Measurements from ENCODE around the gene KCNJ4.

KCNJ4 gene

GRCh38 chr22:38419858-38420160 is 35.2 kb downstream of the KCNJ4 start:
- TF ChIP-seq GLI2 (tag by site-specific recombination; IDR thresholded peaks at IDR 0.05; ENCODE audit: borderline replicate concordance, low read depth) (no peak), EGR2 (tag by site-specific recombination; IDR thresholded peaks at IDR 0.05; ENCODE audit: low read depth) (0 out of 2 replicates have a peak, but pooled peaks have one; percentile 5), ZNF623 (tag by site-specific recombination; IDR thresholded peaks at IDR 0.05) (no peak), ZFHX2 (tag by site-specific recombination; conservative IDR thresholded peaks at IDR 0.05) (0 out of 2 replicates have a peak, but pooled peaks have one; percentile 6), ZEB2 (tag by site-specific recombination; IDR thresholded peaks at IDR 0.05) (no peak), ZNF416 (tag by site-specific recombination; IDR thresholded peaks at IDR 0.05) (no peak), KLF8 (tag by site-specific recombination; IDR thresholded peaks at IDR 0.05) (no peak), ZNF792 (tag by site-specific recombination; IDR thresholded peaks at IDR 0.05) (no peak), ZNF48 (tag by site-specific recombination; IDR thresholded peaks at IDR 0.05) (no peak)
- H3K27ac ChIP-seq (ENCODE audit: extremely low read depth, low read depth, low read length): no peak overlapping the region

GRCh38 chr22:38419121-38419857 is 35.7 kb downstream of the KCNJ4 start:
- Histone ChIP-seq H3K9me3 (ENCODE audit: control insufficient read depth, insufficient read depth, low read depth, low read length) (no peaks in the 10 kb centered on the region), H3K36me3 (ENCODE audit: control insufficient read depth in 2 of 2, insufficient read depth in 1 of 2, low read length in 2 of 2) (no peaks in the 10 kb centered on the region), H3K4me1 (ENCODE audit: control insufficient read depth, insufficient read depth, low read length) (no peaks in the 10 kb centered on the region), H3K4me3 (ENCODE audit: low read depth, low read length) (no peak overlapping the region), H3K27ac (ENCODE audit: extremely low read depth, low read depth, low read length) (no peak overlapping the region)
- no peak for TF ChIP-seq ZNF266 (tag by site-specific recombination; IDR thresholded peaks at IDR 0.05; ENCODE audit: low read depth)
- 0 out of 2 replicates have a peak, but pooled peaks have one; percentile 38 for TF ChIP-seq ZNF341 (tag by site-specific recombination; IDR thresholded peaks at IDR 0.05; ENCODE audit: low read depth)
- peak; percentile 76 for TF ChIP-seq SCRT2 (tag by site-specific recombination; IDR thresholded peaks at IDR 0.05)
- TF ChIP-seq, protein P1, sequence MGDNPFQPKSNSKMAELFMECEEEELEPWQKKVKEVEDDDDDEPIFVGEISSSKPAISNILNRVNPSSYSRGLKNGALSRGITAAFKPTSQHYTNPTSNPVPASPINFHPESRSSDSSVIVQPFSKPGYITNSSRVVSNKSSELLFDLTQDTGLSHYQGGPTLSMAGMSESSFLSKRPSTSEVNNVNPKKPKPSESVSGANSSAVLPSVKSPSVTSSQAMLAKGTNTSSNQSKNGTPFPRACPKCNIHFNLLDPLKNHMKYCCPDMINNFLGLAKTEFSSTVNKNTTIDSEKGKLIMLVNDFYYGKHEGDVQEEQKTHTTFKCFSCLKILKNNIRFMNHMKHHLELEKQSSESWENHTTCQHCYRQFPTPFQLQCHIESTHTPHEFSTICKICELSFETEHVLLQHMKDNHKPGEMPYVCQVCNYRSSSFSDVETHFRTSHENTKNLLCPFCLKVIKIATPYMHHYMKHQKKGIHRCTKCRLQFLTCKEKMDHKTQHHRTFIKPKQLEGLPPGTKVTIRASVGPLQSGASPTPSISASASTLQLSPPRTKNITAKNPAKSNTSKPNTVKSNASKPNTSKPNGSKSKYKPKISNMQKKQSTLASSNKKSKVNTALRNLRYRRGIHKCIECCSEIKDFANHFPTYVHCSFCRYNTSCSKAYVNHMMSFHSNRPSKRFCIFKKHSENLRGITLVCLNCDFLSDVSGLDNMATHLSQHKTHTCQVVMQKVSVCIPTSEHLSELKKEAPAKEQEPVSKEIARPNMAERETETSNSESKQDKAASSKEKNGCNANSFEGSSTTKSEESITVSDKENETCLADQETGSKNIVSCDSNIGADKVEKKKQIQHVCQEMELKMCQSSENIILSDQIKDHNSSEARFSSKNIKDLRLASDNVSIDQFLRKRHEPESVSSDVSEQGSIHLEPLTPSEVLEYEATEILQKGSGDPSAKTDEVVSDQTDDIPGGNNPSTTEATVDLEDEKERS (tag by site-specific recombination; IDR thresholded peaks at IDR 0.05): no peak
- ChIA-PET POLR2A (no interaction called here), CTCF (interaction anchor here (0.8 to 0.9 kb wide), 2 partner anchors 15 to 112 kb away, joined by 3 read pairs; no protein-coding TSS in a partner anchor)

More at GRCh38 chr22:38419858-38420160, 35.2 kb downstream of the KCNJ4 start:
- Histone ChIP-seq H3K4me1 (ENCODE audit: control insufficient read depth, insufficient read depth, low read length) (no peaks in the 10 kb centered on the region), H3K4me3 (ENCODE audit: low read depth, low read length) (no peak overlapping the region), H3K9me3 (ENCODE audit: control insufficient read depth, insufficient read depth, low read depth, low read length) (no peaks in the 10 kb centered on the region), H3K36me3 (ENCODE audit: control insufficient read depth in 2 of 2, insufficient read depth in 1 of 2, low read length in 2 of 2) (no peaks in the 10 kb centered on the region)
- ChIA-PET CTCF (interaction anchor here (1.4 kb wide), 1 partner anchor 8 kb away, joined by 3 read pairs; no protein-coding TSS in a partner anchor), POLR2A (interaction anchor here (0.8 kb wide), 1 partner anchor 17 kb away, joined by 3 read pairs; no protein-coding TSS in a partner anchor)

DNA sequence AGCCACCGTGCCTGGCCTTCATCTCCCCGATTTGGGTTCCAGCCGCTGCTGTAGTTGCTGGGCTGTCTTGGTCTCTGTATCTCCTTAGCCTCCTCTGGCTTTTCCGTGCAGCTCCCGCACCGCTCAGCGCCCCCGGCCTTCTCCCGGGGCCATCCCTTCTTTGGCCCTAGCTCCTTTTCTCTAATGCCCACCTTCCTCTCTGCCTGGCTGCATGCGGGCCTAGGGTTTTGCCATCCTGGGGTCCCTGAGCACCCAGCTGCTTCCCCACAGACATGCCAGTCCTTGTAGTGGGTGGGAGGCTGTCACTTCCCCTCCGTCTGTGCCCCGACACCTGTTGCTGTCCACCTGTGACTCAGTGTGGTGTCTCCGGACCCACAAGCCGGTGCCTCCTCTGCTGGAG is 36.4 kb downstream of the KCNJ4 start:
- POLR2A ChIA-PET: no interaction called here

More for the DNA sequence above, 36.4 kb downstream of the KCNJ4 start:
- no peak overlapping the region for H3K27ac ChIP-seq (ENCODE audit: extremely low read depth, low read depth, low read length)
- no peak overlapping the region for H3K4me3 ChIP-seq (ENCODE audit: low read depth, low read length)
- no peaks in the 10 kb centered on the region for H3K9me3 ChIP-seq (ENCODE audit: control insufficient read depth, insufficient read depth, low read depth, low read length)
- no peaks in the 10 kb centered on the region for H3K4me1 ChIP-seq (ENCODE audit: control insufficient read depth, insufficient read depth, low read length)
- CTCF ChIA-PET: interaction anchor here (0.5 to 0.9 kb wide), 3 partner anchors 16 to 113 kb away, joined by 3 read pairs; no protein-coding TSS in a partner anchor
- H3K36me3 ChIP-seq (ENCODE audit: control insufficient read depth in 2 of 2, insufficient read depth in 1 of 2, low read length in 2 of 2): no peaks in the 10 kb centered on the region
- TF ChIP-seq ZNF843 (tag by site-specific recombination; IDR thresholded peaks at IDR 0.05) (no peak), SCRT2 (tag by site-specific recombination; IDR thresholded peaks at IDR 0.05) (peak; percentile 99), SCRT1 (tag by site-specific recombination; IDR thresholded peaks at IDR 0.05; ENCODE audit: borderline replicate concordance) (peak; percentile 100)
